ENCODE results near the gene PDZD11.
"Not testable (repeated sequence)": the region's sequence is repeated elsewhere in the genome, so short reads cannot be mapped to it uniquely, and the experiment has no call there.

Gene PDZD11

GRCh38 chrX:70257423-70258288 is 32.1 kb downstream of the PDZD11 start:
- DNase-seq (ENCODE audit: low read depth in 2 of 2, low spot score in 1 of 2): no peak

DNA sequence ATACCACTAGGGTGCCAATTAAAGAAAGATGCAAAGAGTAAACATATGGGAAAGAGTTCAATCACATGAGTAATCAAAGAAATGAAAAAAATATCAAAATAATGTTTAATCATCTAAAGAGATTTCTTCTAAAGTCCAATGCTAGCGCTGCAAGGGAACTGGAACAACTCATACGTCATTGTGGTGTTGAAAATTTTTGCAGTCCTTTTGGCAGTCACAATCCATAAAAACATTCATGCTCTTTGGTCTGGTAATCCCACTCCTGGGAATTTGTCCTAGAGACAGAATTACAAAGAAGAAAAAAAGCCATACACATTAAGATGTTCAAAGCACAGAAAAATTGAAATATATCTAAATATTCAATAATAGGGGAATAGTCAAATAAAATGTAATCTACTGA is 34.3 kb downstream of the PDZD11 start:
- no peak for DNase-seq (ENCODE audit: low read depth in 2 of 2, low spot score in 1 of 2)

DNA sequence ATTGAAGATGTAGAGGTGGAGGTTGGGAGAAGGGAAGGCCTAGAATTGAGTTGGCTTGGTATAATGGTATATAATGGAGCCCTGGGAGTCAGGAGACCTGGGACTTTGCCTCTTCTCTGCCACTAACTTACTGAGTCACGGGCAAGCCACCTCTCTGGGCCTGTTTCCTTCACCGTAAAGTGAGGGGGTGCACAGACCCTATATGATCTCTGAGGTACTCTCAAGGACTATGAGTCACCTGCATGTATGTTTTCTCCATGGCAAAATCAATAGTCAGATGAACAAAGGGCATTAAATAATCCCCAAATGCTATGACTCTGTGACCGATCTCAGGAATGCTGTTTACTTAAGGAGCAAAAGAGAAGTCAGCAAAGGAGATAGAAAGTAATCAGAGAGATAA is 34.8 kb downstream of the PDZD11 start:
- no peak for DNase-seq (ENCODE audit: low read depth in 2 of 2, low spot score in 1 of 2)

GRCh38 chrX:70254063-70254400 is 35.7 kb downstream of the PDZD11 start:
- no peak for DNase-seq (ENCODE audit: low read depth in 2 of 2, low spot score in 1 of 2)

- no peak for DNase-seq (ENCODE audit: low read depth in 2 of 2, low spot score in 1 of 2)
Measured at GRCh38 chrX:70253377-70254062, 36.2 kb downstream of the PDZD11 start.

DNA sequence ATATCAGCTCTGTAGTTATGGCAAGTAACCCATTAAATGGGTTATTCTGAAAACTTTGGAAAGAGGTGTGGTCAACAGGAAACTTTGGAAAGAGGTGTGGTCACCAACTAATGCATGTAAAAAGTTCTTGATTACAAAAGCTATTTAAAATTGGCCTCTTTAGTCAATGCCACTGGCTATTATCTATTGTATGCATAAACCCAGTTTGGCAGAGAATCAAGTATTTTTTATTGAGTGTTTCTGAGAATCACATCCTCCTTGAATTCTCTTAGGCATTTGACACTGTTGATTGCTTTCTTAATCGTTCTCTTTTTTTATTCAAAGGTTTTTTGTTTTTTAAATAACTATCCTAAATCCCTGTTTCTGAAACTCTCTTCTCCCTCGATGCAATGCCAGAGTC is 37.2 kb downstream of the PDZD11 start:
- no peak for DNase-seq (ENCODE audit: low read depth in 2 of 2, low spot score in 1 of 2)

DNA sequence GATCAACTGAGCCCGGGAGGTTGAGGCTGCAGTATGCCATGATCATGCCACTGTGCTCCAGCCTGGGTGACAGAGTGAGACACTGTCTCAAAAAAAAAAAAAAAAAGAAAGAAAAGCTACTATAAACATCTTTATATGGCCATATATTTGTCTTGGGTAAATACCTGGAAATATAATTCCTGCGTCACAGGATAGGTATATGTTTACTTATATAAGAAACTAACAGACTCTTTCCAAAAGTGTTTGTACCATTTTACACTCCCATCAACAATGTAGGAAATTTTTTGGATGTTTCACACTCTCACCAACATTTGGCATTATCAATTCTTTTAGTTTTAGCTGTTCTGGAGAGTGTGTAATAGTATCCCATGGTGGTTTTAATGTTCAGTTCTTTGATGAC is 42.5 kb downstream of the PDZD11 start:
- DNase-seq (ENCODE audit: low read depth in 2 of 2, low spot score in 1 of 2): no peak

GRCh38 chrX:70244881-70245280 is 44.8 kb downstream of the PDZD11 start:
- DNase-seq (ENCODE audit: low read depth in 2 of 2, low spot score in 1 of 2): no peak

- DNase-seq (ENCODE audit: low read depth in 2 of 2, low spot score in 1 of 2): not testable (repeated sequence)
Measured at GRCh38 chrX:70243601-70244000, 46.1 kb downstream of the PDZD11 start.

DNA sequence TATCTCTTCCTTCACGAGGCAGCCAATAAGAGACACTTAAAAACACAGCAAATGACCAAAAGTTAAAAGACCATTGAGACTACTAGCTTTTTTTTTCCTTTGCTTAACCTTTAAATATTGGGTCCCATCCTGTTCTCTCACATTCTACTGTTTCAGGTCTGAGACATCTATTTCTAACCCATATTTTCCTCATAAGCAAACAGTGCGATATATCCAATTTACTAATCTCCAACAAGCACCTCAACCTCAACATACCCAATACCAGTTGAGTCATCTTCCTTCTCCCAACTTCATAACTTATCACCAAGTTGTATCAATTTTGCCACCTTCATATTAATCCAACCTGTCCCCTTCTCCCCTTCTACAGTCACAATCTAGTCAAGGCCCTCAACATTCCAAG is 48.2 kb downstream of the PDZD11 start:
- DNase-seq (ENCODE audit: low read depth in 2 of 2, low spot score in 1 of 2): no peak

DNA sequence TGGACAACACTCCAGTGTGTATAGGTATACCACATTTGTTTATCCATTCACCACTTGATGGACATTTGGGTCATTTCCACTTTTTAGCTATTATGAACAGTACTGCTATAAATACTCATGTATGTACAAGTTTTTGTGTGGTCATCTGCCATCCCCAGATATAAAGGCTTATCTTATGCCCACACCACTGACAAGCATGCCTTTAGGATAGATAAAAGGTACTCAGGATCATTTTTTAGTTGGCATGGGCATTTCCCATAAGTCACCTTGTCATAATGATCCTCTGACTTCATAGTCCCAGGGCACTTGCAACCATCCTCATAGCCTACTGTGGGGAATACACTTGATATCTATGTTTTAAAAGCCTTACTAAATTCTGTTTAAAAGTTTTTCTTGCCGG is 49.0 kb downstream of the PDZD11 start:
- no peak for DNase-seq (ENCODE audit: low read depth in 2 of 2, low spot score in 1 of 2)

Data from stimulated activated CD8-positive, alpha-beta memory T cell treated with anti-CD3 and anti-CD28 coated beads, Interleukin-4, amount 100 ng/mL, for 1 hour (primary cell).